ENCODE results near the gene TFF2.

Gene TFF2

GRCh38 chr21:42377951-42378340 lies 27.2 kb upstream of the TFF2 start:
- TF ChIP-seq, protein P1, sequence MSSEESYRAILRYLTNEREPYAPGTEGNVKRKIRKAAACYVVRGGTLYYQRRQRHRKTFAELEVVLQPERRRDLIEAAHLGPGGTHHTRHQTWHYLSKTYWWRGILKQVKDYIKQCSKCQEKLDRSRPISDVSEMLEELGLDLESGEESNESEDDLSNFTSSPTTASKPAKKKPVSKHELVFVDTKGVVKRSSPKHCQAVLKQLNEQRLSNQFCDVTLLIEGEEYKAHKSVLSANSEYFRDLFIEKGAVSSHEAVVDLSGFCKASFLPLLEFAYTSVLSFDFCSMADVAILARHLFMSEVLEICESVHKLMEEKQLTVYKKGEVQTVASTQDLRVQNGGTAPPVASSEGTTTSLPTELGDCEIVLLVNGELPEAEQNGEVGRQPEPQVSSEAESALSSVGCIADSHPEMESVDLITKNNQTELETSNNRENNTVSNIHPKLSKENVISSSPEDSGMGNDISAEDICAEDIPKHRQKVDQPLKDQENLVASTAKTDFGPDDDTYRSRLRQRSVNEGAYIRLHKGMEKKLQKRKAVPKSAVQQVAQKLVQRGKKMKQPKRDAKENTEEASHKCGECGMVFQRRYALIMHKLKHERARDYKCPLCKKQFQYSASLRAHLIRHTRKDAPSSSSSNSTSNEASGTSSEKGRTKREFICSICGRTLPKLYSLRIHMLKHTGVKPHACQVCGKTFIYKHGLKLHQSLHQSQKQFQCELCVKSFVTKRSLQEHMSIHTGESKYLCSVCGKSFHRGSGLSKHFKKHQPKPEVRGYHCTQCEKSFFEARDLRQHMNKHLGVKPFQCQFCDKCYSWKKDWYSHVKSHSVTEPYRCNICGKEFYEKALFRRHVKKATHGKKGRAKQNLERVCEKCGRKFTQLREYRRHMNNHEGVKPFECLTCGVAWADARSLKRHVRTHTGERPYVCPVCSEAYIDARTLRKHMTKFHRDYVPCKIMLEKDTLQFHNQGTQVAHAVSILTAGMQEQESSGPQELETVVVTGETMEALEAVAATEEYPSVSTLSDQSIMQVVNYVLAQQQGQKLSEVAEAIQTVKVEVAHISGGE (tag by site-specific recombination; conservative IDR thresholded peaks at IDR 0.05; ENCODE audit: low read depth), result no peak
- 0 out of 2 replicates have a peak, but pooled peaks have one; percentile 11 for TF ChIP-seq EGR2 (tag by site-specific recombination; IDR thresholded peaks at IDR 0.05; ENCODE audit: low read depth)
- no peaks in the 10 kb centered on the region for H3K36me3 ChIP-seq (ENCODE audit: control insufficient read depth in 2 of 2, insufficient read depth in 1 of 2, low read length in 2 of 2)
- ChIA-PET CTCF (interaction anchor here (0.6 to 1.2 kb wide), 2 partner anchors 40 to 55 kb away, joined by 3 read pairs; no protein-coding TSS in a partner anchor), POLR2A (no interaction called here)
- no peak overlapping the region for H3K27ac ChIP-seq (ENCODE audit: extremely low read depth, low read depth, low read length)
- H3K9me3 ChIP-seq (ENCODE audit: control insufficient read depth, insufficient read depth, low read depth, low read length), result no peaks in the 10 kb centered on the region
- no peaks in the 10 kb centered on the region for H3K4me1 ChIP-seq (ENCODE audit: control insufficient read depth, insufficient read depth, low read length)
- H3K4me3 ChIP-seq (ENCODE audit: low read depth, low read length), result no peak overlapping the region

GRCh38 chr21:42377211-42377950 lies 26.6 kb upstream of the TFF2 start:
- no peaks in the 10 kb centered on the region for H3K36me3 ChIP-seq (ENCODE audit: control insufficient read depth in 2 of 2, insufficient read depth in 1 of 2, low read length in 2 of 2)
- no peak overlapping the region for H3K27ac ChIP-seq (ENCODE audit: extremely low read depth, low read depth, low read length)
- no peaks in the 10 kb centered on the region for H3K9me3 ChIP-seq (ENCODE audit: control insufficient read depth, insufficient read depth, low read depth, low read length)
- H3K4me1 ChIP-seq (ENCODE audit: control insufficient read depth, insufficient read depth, low read length), result no peaks in the 10 kb centered on the region
- no peak overlapping the region for H3K4me3 ChIP-seq (ENCODE audit: low read depth, low read length)
- TF ChIP-seq ZNF677 (tag by site-specific recombination; IDR thresholded peaks at IDR 0.05), result no peak
- TF ChIP-seq ZNF521 (tag by site-specific recombination; IDR thresholded peaks at IDR 0.05), result no peak
- no peak for TF ChIP-seq ZNF600 (tag by site-specific recombination; IDR thresholded peaks at IDR 0.05)
- TF ChIP-seq, protein P2, sequence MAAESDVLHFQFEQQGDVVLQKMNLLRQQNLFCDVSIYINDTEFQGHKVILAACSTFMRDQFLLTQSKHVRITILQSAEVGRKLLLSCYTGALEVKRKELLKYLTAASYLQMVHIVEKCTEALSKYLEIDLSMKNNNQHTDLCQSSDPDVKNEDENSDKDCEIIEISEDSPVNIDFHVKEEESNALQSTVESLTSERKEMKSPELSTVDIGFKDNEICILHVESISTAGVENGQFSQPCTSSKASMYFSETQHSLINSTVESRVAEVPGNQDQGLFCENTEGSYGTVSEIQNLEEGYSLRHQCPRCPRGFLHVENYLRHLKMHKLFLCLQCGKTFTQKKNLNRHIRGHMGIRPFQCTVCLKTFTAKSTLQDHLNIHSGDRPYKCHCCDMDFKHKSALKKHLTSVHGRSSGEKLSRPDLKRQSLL (tag by site-specific recombination; IDR thresholded peaks at IDR 0.05), result no peak
- no peak for TF ChIP-seq INSM2 (tag by site-specific recombination; IDR thresholded peaks at IDR 0.05)
- TF ChIP-seq ZNF596 (tag by site-specific recombination; IDR thresholded peaks at IDR 0.05), result no peak
- POLR2A ChIA-PET, result no interaction called here
- CTCF ChIA-PET, result interaction anchor here (0.9 to 1.2 kb wide), 2 partner anchors 39 to 270 kb away, joined by 3 read pairs; no protein-coding TSS in a partner anchor

DNA sequence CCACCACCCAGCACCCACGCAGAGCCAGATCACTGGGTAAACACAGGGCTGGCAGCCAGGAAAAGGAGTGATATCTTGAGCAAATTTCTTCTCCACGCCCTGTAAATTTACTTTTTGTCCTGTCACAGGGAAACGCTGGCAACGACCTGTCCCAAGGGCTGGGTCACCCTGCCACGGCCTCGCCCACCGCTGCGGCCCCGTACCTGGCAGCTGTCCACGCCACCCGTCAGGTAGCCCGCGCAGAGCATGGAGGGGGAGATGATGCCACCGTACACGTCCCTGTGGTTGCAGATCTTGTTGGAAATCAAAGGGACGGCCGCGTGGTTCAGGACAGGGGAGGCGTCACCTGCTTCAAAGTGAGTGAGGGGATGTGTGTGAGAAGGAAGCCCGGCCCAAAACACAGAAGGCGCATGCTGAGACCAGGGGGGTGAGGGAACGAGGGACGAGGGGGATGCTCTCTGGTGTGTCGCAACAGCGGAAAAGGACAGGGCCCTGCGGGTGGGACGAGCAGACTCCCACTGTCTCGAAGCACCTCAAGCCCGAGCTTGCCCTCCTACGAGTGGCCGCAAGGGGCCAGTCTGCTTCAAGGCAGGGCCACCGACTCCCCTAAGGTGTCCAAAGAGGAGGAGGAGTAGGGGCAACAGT lies 25.7 kb upstream of the TFF2 start:
- no peaks in the 10 kb centered on the region for H3K9me3 ChIP-seq (ENCODE audit: control insufficient read depth, insufficient read depth, low read depth, low read length)
- TF ChIP-seq ZNF24 (tag by site-specific recombination; IDR thresholded peaks at IDR 0.05) (no peak), EGR2 (tag by site-specific recombination; IDR thresholded peaks at IDR 0.05; ENCODE audit: low read depth) (no peak; the same call in 1 of the 2 replicates), ZNF639 (tag by site-specific recombination; IDR thresholded peaks at IDR 0.05) (no peak), KLF1 (tag by site-specific recombination; IDR thresholded peaks at IDR 0.05) (no peak), ZNF600 (tag by site-specific recombination; IDR thresholded peaks at IDR 0.05) (no peak), ZNF112 (tag by site-specific recombination; IDR thresholded peaks at IDR 0.05) (no peak), ZNF544 (tag by site-specific recombination; IDR thresholded peaks at IDR 0.05) (no peak), ZNF76 (tag by site-specific recombination; IDR thresholded peaks at IDR 0.05; ENCODE audit: borderline replicate concordance, low read depth) (no peak), YY1 (tag by site-specific recombination; IDR thresholded peaks at IDR 0.05) (no peak), GLI4 (tag by site-specific recombination; IDR thresholded peaks at IDR 0.05) (no peak), ZNF837 (tag by site-specific recombination; IDR thresholded peaks at IDR 0.05) (no peak), ZNF362 (tag by site-specific recombination; IDR thresholded peaks at IDR 0.05) (no peak)
- H3K27ac ChIP-seq (ENCODE audit: extremely low read depth, low read depth, low read length), result no peak overlapping the region
- no peak overlapping the region for H3K4me3 ChIP-seq (ENCODE audit: low read depth, low read length)
- ChIA-PET POLR2A (no interaction called here), CTCF (interaction anchor here (0.9 kb wide), 1 partner anchor 269 kb away, joined by 3 read pairs; no protein-coding TSS in a partner anchor)
- no peaks in the 10 kb centered on the region for H3K4me1 ChIP-seq (ENCODE audit: control insufficient read depth, insufficient read depth, low read length)
- no peaks in the 10 kb centered on the region for H3K36me3 ChIP-seq (ENCODE audit: control insufficient read depth in 2 of 2, insufficient read depth in 1 of 2, low read length in 2 of 2)

Measured in HEK293 (cell line).